Large intestine (tissue), 3 donors: ENCODE data around the gene PANX1. TPM values are rescaled to one million over a fixed set of nuclear protein-coding genes. Genes with fewer than 3 reads are reported as not detected.

Experiments
- DNase-seq, 2 donors: peaks; one replicate each; pipeline versions ENCODE4 v3.0.0 to v3.0.0-alpha.2; 2013
- H3K27ac ChIP-seq: one replicate; pipeline ENCODE4 v1.5.1; 2013; ENCODE audit warnings: low read length
- H3K27me3 ChIP-seq: 2 replicates; pipeline ENCODE4 v1.6.1; 2013; ENCODE audit warnings: low read length; ENCODE audit not compliant: control insufficient read depth, insufficient read depth
- H3K36me3 ChIP-seq: 2 replicates; pipeline ENCODE4 v1.6.1; 2013; ENCODE audit warnings: low read length; ENCODE audit not compliant: control insufficient read depth, insufficient read depth
- H3K4me1 ChIP-seq: one replicate; pipeline ENCODE4 v1.6.1; 2013; ENCODE audit warnings: low read length; ENCODE audit not compliant: control insufficient read depth, insufficient read depth
- H3K4me3 ChIP-seq: one replicate; pipeline ENCODE4 v1.5.1; 2013; ENCODE audit warnings: low read length
- H3K9me3 ChIP-seq: one replicate; pipeline ENCODE4 v1.6.1; 2013; ENCODE audit warnings: mild to moderate bottlenecking, low read depth, low read length, moderate library complexity; ENCODE audit not compliant: control insufficient read depth
- WGBS: methylation state at CpG from one replicate; pipeline ENCODE4 v1.1.5; 2013; ENCODE audit warnings: low lambda C conversion rate; ENCODE audit not compliant: insufficient coverage; 5-methylcytosine and 5-hydroxymethylcytosine counted together
- polyA plus RNA-seq: library from polyadenylated mRNA; unstranded; fragments of 120-200 nt; gene quantifications from one replicate; pipeline ENCODE4 v1.2.1, GENCODE V29; 2013

The PANX1 gene
- polyA plus RNA-seq, 1 donor: 20.6 TPM

DNA sequence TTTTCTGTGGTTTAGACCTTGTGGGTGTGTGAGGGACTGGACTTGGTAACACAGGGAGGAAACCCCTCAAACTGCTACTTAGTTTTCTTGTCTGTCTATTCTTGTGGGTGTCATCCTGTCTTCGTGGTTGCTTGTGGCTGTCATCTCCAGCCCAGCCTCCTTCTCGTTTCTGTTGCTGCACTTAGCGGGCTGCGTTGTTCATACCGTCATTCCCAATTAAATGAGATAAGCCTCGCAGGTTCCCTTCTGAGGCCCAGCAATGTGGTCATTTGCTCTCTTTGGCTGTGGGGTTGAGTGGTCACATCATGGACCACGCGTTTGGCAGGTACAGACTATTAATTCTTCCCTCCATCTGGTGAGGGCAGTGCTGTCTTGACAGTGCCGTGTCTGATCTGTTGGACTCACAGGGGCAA is 18.8 kb downstream of the PANX1 start:
- WGBS: no CpG with 5 or more reads among the region's 9 CpGs
- Histone ChIP-seq H3K36me3 (peaks cover 3% of the 10 kb centered on the region), H3K27me3 (no peaks in the 10 kb centered on the region), H3K9me3 (no peaks in the 10 kb centered on the region), H3K4me1 (peaks cover 35% of the 10 kb centered on the region), H3K27ac (no peak overlapping the region), H3K4me3 (no peak overlapping the region)
- DNase-seq: peak in 1 of 2 donors; percentile 2

DNA sequence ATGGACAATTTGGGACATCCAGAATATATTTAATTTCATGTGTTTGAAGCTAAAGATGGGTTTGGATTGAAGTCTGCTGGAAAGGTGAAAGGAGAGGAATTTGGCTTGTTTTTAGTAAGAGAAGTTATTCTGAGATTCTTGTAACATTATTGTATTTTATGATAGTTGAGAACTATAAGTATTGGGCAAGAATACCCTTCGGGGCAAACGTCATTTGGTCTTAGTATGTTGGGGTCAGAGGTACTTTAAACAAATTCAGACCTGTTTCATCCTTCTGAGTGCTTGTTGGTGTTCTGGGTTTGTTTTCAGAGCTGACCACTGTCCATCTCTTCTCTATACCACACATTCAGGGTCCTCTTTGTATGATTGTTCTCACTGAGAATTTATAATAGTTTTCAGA is 19.5 kb downstream of the PANX1 start:
- no peak overlapping the region for H3K4me3 ChIP-seq
- no peaks in the 10 kb centered on the region for H3K9me3 ChIP-seq
- H3K4me1 ChIP-seq: peaks cover 39% of the 10 kb centered on the region
- no peaks in the 10 kb centered on the region for H3K27me3 ChIP-seq
- peaks cover 3% of the 10 kb centered on the region for H3K36me3 ChIP-seq
- H3K27ac ChIP-seq: peak overlapping the region; percentile 85
- DNase-seq: no peak
- WGBS: no CpG with 5 or more reads among the region's 2 CpGs

DNA sequence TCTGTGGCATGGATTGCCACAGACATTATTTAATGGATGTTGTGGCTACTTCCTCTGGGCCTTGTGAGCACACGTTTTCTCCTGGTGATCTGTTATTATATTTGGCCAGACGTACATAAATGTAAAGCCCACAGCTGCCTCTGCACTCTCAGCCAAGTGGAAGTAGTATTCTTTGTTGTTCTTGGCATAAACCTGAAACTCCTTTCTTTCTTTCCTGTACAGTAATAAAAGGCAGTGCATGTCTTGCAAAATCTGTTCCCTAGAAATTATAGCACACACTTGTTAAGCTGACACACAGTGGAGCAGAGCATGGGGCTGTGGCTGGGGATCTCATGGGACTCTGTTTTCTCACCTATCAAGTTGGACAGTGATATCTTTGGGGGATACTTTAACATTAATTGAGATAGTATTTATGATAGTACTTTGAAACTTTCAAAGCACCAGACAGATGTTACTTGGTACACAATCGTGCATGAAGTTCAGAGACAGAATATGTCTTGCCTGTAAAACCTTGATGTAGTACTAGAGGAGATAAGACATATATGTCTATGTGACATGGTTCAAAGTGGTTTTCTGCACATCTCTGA is 20.9 kb downstream of the PANX1 start:
- Histone ChIP-seq H3K4me1 (peaks cover 49% of the 10 kb centered on the region), H3K27ac (peak overlapping the region; percentile 85), H3K4me3 (no peak overlapping the region), H3K36me3 (peaks cover 3% of the 10 kb centered on the region), H3K9me3 (no peaks in the 10 kb centered on the region), H3K27me3 (no peaks in the 10 kb centered on the region)
- WGBS: no CpG with 5 or more reads among the region's 3 CpGs
- DNase-seq: peak in 1 of 2 donors; percentile 57

DNA sequence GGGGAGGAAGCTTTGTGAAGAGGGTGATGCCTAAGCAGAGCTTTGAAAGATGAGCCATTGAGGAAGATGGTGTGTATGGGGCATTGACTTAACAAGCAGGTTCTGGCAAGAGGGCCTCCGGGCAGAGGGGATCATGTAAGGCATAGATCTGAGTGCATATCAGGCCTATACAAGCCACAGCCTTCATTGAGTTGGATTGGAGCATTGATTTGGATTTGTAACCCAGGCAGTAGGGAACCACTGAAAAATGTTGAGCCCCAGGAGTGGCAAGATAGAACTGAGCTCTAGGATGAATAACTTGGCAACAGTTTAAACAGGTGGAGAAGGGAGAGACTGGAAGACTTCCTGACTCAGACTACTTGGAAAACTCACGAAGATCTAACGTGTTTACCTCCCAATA is 21.4 kb downstream of the PANX1 start:
- no peak for DNase-seq
- Histone ChIP-seq H3K4me1 (peaks cover 50% of the 10 kb centered on the region), H3K9me3 (no peaks in the 10 kb centered on the region), H3K27ac (peak overlapping the region; percentile 85), H3K36me3 (peaks cover 3% of the 10 kb centered on the region), H3K27me3 (no peaks in the 10 kb centered on the region), H3K4me3 (no peak overlapping the region)
- no CpG with 5 or more reads among the region's 3 CpGs for WGBS

DNA sequence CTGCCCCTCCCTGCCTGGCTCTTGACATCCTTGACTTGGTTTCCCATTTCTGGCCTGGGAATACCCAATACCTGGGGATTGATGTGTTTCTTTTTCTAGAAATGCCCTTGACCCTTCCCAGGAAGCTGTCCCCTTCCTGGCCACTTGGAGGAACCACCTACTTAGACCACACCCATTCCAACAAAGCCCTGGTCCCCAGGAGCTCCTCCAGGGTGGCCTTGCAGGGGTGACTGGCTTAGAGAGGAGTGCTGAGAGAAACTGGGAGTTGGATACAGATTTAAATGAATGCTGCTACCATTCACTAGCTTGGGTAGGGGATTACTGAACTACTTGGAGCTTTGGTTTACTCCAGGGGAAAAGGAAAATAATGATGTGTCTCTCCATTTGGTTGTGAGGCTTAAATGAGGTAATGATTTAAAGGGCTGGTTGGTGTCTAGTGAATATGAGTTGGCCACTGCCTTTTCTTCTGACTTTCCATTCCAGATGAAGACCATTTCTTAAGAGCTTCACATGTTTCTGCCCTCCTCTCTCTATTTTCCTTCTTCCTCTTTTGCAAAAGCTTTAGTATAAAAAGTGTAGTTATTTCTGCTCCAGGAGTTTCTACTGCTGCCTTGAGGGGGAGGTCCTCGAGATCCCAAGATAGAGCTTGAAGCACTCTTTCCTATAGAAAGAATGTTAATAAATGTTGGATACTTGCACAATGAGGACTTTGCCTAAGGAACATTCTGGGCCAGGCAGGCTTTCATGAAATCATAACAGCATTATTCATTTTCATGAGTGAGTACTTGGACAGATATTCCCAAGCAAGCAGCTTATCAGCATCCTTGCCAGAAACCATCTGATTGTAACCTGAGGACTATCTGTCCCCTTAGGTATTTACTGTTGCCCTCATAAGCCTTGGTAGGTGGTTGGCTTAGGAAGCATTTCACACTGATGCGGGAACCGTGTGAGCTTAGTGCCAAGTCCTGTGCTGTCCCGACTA is 22.4 kb downstream of the PANX1 start:
- H3K36me3 ChIP-seq: peaks cover 5% of the 10 kb centered on the region
- peaks cover 50% of the 10 kb centered on the region for H3K4me1 ChIP-seq
- peak overlapping the region; percentile 85 for H3K27ac ChIP-seq
- WGBS: no CpG with 5 or more reads among the region's 4 CpGs
- no peaks in the 10 kb centered on the region for H3K9me3 ChIP-seq
- no peak overlapping the region for H3K4me3 ChIP-seq
- DNase-seq: peak; percentile 73 to 81
- no peaks in the 10 kb centered on the region for H3K27me3 ChIP-seq

DNA sequence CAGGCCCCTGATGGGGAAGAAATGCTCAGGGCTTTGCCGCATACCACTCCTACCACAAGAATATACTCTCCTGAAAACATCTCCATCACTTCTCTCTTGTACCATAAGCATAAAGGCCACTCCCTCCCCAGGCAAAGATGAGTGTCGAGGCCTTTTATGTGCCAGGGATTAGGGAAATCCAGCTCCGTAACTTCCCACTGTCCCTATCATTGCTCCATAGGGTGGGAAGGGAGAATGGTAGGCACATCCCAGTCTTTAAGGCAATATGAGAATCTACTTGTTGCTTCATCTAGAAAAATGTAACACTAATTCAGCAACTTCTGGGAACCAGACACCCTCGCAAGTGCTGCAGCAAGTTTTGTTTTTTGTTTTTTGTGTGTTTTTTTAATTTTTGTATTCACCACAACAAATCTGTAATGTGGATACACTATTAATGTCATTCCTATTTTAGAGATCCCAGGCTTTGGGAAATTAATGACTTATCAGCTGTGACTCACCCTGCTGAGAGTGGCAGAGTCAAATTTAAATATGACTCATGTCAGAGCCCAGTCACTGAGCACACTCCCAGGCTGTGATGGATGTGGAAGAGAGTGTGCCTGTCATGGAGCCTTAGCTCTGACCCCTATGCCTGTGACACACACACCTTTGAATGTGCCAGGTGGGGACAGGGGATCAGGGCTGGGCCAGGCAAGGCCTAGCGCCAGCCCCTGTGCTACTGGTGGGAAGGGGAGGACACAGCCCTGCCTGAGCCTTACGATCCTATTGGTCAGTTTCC is 23.4 kb downstream of the PANX1 start:
- Histone ChIP-seq H3K27ac (peak overlapping the region; percentile 85), H3K4me1 (peaks cover 50% of the 10 kb centered on the region)
- peak in 1 of 2 donors; percentile 65 for DNase-seq

DNA sequence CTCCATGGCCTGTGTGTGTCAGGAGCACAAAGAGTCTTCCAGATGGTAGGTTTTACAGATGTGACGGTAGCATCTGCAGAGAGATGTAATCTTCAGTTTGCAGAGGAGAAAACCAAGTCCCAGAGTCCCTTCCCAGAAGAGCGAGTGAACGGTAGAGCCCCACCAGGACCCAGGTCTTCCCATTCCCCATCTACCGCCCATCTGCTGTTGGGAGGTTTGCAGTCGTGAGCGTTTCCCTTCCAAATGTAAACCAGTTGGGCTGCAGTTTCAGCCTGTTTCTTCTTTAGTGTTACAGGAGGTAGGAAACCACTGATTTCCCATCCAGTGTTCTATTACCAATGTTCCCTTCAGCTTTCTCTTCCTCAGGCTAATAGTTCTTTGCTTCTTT is 24.0 kb downstream of the PANX1 start:
- Histone ChIP-seq H3K9me3 (no peaks in the 10 kb centered on the region), H3K4me3 (no peak overlapping the region), H3K4me1 (peaks cover 50% of the 10 kb centered on the region), H3K27ac (peak overlapping the region; percentile 85), H3K36me3 (peaks cover 2% of the 10 kb centered on the region), H3K27me3 (no peaks in the 10 kb centered on the region)
- no peak for DNase-seq
- no CpG with 5 or more reads among the region's 6 CpGs for WGBS

More for the DNA sequence above, 23.4 kb downstream of the PANX1 start:
- WGBS: no CpG with 5 or more reads among the region's 6 CpGs
- no peak overlapping the region for H3K4me3 ChIP-seq
- H3K9me3 ChIP-seq: no peaks in the 10 kb centered on the region
- no peaks in the 10 kb centered on the region for H3K27me3 ChIP-seq
- H3K36me3 ChIP-seq: peaks cover 2% of the 10 kb centered on the region

DNA sequence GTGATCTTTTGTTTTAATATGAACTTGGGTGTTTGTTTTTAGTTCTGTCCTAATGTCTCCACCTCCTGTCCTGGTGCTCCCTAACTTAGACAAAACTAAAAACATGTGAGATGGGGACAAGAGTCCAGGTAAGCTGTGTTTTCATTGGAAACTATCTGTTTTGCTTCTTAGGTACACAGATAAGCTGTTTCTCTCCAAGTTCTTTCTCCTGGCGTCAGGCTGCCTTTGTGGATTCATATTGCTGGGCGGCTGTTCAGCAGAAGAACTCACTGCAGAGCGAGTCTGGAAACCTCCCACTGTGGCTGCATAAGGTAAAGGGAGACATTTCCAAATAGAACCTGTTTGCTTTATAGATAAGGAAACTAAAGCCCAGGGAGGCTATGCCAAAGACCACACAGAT is 24.7 kb downstream of the PANX1 start:
- peak in 1 of 2 donors; percentile 39 for DNase-seq
- Histone ChIP-seq H3K9me3 (no peaks in the 10 kb centered on the region), H3K36me3 (peaks cover 2% of the 10 kb centered on the region), H3K27ac (peak overlapping the region; percentile 85), H3K27me3 (no peaks in the 10 kb centered on the region), H3K4me3 (no peak overlapping the region), H3K4me1 (peaks cover 43% of the 10 kb centered on the region)
- WGBS: no CpG with 5 or more reads among the region's 3 CpGs

DNA sequence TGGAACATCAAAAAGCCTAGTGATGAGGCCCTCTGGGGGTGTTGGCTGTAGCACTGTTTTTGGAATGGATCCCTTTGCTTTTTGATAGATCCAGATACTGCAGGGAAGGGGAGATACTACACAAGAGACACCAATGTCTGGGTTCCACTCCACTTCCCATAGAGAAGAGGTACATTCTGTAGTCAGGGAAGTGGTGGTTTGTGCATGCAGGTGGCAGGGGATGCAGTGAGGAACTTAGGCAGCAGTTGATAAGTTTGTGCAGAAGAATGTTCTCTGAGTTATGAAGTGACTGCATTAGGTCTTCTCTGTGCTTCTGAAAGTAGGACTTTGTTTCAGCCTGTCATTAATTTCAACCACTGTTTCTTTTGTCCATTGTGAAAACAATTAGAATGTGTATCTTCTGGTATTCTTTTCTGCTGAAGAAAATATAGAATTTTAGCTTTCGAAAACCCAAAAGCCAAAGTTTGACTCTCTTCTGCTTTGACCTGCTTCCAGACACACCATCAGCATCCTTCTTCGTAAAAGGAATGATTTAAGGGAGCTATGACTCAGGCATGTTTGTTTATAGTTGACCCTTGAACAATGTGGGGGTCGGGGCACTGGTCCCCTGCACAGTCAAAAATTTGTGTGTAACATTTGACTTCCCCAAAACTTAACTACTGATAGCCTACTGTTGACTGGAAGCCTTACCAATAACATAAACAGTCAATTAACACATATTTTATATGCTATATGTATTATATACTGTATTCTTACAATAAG is 25.6 kb downstream of the PANX1 start:
- peak overlapping the region; percentile 85 for H3K27ac ChIP-seq
- no peak for DNase-seq
- peaks cover 2% of the 10 kb centered on the region for H3K36me3 ChIP-seq
- H3K4me3 ChIP-seq: no peak overlapping the region
- 40% methylated on average over 1 of the region's 3 CpGs for WGBS
- H3K4me1 ChIP-seq: peaks cover 35% of the 10 kb centered on the region
- H3K27me3 ChIP-seq: no peaks in the 10 kb centered on the region
- no peaks in the 10 kb centered on the region for H3K9me3 ChIP-seq
